NCI-H1048 (cell line): ENCODE data around the gene ABRACL.
"Not testable (repeated sequence)": the region's sequence is repeated elsewhere in the genome, so short reads cannot be mapped to it uniquely, and the experiment has no call there.

ENCODE experiments used
- DNase-seq: peaks from one replicate; lab custom pipeline; 2025; lab: John Stamatoyannopoulos, UW

Gene ABRACL

DNA sequence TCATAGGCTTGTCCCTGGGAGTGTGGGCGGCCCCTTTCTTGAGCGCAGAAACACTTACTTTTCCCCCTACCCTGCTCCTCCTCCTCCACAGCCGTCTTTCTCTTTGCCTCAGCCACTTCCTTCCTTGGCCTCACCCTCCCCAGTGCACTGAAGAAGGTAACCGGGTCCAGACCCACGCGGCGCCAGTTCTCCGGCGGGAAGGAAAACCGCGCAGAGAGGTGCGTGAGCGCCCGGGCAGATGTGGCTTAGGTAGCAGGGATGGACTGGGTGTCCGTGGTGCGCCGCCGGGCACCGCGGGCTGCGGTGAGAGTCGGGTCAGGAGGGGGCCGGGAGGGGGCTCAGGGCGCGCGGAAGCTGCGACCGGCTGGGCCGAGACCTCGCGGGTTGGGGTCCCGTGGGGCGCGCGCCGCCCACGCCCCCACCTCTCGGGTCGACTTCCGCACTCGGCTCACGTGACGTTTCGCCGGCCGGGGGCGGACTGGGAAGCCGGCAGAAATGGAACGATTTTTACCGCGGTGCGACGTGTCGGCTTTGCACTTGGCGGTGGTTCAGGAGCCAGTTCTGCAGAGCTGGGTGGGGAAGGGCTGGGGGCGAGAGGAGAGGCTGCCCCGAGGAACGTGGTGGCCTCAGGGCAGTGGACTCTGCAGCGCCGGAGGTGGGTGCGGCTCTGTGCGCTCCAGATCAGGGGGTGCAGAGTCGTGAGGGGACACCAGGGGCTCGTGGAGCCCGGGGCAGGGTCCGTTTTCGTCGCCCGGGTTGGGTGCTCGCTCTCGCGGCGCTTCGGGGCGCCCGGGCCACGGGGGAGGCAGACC is at the start of gene ABRACL:
Gene ABRACL, plus strand, starts transcription at position 88 of the 812 bp plus-strand sequence. CDS start 5,416 bp downstream, outside the sequence.
- DNase-seq = no peak

DNA sequence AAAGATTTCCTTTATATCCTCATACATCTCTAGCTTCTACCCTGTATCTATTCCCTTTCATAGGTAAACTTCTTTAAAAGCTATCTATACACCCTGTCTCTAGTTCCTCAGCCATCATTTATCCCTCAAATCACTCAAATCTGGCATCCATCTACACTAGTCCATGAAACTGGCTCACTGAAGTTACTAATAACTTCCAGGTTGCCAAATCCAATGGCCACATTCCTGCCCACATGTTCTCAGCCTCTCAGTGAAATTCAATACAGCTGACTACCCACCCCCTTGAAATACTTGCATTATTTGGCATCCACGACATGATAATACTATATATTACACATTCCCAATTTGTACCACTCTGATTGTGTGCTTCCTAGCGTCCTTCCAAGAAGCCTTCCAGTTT is 49.2 kb upstream of the ABRACL start:
- DNase-seq = no peak

GRCh38 chr6:138979813-138980668 is 48.5 kb upstream of the ABRACL start:
- no peak for DNase-seq

DNA sequence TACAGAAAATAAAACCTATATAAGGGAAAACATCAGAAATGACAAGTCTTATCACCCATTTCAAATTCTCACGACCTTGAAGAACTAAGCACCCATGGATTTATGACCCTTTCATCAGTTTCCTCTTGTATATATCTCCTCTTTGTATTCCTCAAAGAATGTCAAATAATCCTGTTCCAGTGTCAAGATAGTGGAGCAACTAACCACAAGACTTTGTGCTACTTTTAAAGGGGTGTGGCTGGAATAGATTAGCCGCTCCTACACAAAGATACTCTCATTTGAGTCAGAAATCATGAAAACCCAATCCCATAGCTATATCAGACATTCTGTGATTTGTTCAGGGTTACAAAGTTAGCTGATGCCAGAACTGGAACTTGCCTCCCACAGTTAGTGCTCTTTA is 47.1 kb upstream of the ABRACL start:
- no peak for DNase-seq

DNA sequence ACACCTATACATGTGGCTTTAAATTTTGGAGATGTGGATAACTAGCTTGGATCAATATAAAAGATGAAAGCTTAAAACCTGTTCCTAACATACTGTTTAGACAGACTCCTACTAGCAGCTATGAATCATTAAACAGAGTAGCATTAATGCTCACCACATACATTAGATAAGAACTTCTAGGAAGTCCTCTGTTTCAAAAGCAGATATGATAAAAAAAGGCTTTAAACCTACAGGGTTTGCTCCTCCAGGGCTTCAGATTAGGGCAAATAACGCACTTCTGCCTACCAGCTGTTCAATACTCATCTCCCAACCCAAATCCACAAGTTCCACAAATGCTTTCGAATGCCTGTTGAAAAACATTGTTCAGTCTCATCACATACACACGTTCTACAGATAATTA is 42.0 kb upstream of the ABRACL start:
- DNase-seq = no peak

DNA sequence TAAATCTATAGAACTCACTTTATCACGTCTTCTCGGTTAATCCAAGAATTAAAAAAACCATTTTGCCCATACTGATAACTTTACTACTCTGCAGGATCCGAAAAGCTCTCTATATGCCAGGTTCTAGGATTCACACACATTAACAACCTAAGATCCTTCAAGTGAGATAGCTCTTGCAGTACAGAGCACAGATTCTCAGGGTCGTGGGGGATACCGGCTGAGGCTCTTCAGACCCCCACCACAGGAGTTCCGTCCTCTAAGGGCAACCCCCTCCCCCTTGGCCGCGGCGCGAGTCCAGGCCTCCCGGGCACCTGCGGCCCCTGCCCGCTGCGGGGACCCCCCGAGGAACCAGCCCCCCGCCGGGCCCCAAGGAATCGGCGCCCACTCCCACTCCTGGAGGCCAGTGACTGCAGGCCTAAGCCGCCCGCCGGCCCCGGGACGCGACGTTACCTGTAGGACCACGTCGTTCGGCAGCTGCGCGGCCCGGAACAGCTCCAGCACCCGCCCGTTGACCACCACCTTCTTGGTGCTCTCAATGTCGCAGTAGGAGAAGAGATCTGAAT is 41.4 kb upstream of the ABRACL start:
- no peak for DNase-seq

GRCh38 chr6:138987643-138988468 is 40.7 kb upstream of the ABRACL start, which contains the start of gene REPS1:
REPS1 (minus strand) TSS chr6:138988253; CDS start chr6:138987682, 571 bp downstream.
- peak; percentile 81 for DNase-seq

- no peak for DNase-seq
Observed at GRCh38 chr6:138988469-138988834, 40.1 kb upstream of the ABRACL start.

- DNase-seq = no peak
Observed at GRCh38 chr6:138989098-138989983, 39.2 kb upstream of the ABRACL start.

DNA sequence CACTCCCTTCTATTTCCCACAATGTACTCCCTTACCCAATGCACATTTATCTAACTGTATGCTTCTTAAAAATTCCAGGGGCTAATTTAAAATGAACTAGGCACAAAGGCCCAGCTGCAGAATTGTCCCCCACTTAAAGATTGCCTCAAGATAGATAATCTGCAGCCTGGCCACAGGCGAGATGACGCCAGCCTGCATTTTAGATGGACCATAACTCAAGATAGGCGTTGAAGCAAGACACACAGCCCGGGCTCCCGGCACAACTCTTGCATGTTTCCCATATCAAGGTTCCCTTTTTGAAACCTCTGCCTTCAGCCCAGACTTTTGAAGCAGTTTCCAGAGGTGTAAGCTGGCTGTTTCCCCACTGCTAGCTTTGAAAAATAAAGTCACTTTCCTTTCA is 37.3 kb upstream of the ABRACL start:
- DNase-seq = no peak

DNA sequence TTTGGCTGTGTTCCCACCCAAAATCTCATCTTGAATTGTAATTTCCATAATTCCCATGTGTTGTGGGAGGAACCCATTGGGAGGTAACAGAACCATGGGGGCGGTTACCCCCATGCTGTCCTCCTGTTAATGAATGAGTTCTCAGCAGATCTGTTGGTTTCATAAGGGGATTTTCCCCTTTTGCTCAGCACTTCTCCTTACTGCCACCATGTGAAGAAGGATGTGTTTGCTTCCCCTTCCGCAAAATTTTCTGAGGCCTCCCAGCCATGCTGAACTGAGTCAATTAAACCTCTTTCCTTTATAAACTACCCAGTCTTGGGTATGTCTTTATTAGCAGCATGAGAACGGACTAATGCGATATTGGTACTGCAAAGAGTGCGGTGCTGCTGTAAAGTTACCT is 35.6 kb upstream of the ABRACL start:
- DNase-seq = not testable (repeated sequence)

- DNase-seq = not testable (repeated sequence)
Observed at GRCh38 chr6:138993410-138993809, 35.1 kb upstream of the ABRACL start.

- no peak for DNase-seq
Observed at GRCh38 chr6:138996524-138996923, 32.0 kb upstream of the ABRACL start.

- no peak for DNase-seq
Observed at GRCh38 chr6:138997136-138997535, 31.4 kb upstream of the ABRACL start.

- DNase-seq = no peak
Observed at GRCh38 chr6:138999949-139000725, 28.4 kb upstream of the ABRACL start.

GRCh38 chr6:139003751-139004150 is 24.8 kb upstream of the ABRACL start:
- no peak for DNase-seq

- no peak for DNase-seq
Observed at GRCh38 chr6:139006477-139006876, 22.1 kb upstream of the ABRACL start.

DNA sequence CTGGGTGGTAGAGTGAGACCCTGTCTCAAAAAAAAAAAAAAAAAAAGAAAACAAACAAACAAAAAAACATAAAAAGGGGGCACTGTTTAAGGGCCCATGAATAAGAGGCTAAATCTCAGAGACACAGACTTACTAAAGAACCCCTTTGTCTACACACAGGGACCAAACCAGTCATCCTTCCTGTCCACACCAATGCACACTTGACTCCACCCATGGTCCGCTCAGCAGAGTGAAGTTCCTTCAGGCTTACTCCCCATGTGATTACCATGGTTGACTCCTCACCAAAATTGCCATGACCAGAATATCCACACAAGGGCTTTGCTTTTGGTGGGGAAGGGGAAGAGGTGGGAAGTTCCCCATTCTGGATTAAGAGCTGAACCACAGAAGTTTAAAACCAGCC is 21.1 kb upstream of the ABRACL start:
- DNase-seq = no peak

GRCh38 chr6:139008117-139008516 is 20.4 kb upstream of the ABRACL start:
- no peak for DNase-seq

DNA sequence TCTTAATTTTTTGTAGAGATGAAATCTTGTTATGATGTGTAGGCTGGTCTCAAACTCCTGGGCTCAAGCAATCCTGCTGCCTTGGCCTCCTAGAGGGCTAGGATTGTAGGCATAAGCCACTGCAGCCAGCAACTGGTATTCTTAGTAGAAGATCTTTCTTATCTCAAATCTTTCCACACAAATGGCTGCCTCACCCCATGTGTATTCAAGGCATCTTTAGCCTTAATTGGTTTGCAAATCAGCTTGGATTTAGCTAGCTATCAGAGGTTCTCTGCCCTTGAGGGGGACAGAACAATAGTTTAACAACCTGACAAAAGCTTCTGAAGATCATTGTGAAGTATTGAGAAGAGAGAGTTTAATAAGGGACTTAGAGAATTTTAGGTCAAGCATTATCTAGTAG is 17.9 kb upstream of the ABRACL start:
- no peak for DNase-seq
